ENCODE measurements around the gene ADAMTSL3. TPM values are rescaled to one million over a fixed set of nuclear protein-coding genes. Genes with fewer than 3 reads are reported as not detected.

Gene ADAMTSL3, protein sequence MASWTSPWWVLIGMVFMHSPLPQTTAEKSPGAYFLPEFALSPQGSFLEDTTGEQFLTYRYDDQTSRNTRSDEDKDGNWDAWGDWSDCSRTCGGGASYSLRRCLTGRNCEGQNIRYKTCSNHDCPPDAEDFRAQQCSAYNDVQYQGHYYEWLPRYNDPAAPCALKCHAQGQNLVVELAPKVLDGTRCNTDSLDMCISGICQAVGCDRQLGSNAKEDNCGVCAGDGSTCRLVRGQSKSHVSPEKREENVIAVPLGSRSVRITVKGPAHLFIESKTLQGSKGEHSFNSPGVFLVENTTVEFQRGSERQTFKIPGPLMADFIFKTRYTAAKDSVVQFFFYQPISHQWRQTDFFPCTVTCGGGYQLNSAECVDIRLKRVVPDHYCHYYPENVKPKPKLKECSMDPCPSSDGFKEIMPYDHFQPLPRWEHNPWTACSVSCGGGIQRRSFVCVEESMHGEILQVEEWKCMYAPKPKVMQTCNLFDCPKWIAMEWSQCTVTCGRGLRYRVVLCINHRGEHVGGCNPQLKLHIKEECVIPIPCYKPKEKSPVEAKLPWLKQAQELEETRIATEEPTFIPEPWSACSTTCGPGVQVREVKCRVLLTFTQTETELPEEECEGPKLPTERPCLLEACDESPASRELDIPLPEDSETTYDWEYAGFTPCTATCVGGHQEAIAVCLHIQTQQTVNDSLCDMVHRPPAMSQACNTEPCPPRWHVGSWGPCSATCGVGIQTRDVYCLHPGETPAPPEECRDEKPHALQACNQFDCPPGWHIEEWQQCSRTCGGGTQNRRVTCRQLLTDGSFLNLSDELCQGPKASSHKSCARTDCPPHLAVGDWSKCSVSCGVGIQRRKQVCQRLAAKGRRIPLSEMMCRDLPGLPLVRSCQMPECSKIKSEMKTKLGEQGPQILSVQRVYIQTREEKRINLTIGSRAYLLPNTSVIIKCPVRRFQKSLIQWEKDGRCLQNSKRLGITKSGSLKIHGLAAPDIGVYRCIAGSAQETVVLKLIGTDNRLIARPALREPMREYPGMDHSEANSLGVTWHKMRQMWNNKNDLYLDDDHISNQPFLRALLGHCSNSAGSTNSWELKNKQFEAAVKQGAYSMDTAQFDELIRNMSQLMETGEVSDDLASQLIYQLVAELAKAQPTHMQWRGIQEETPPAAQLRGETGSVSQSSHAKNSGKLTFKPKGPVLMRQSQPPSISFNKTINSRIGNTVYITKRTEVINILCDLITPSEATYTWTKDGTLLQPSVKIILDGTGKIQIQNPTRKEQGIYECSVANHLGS (N-terminal part only)
- total RNA-seq (10 to 100 TPM in 2 of 6 donors, 1 to 10 TPM in 4; 5.4 to 19.2 (median 7.7) TPM), polyA plus RNA-seq (1 to 10 TPM in 1 of 2 donors, under 1 TPM in 1; 0.54 to 1.4 TPM)

DNA sequence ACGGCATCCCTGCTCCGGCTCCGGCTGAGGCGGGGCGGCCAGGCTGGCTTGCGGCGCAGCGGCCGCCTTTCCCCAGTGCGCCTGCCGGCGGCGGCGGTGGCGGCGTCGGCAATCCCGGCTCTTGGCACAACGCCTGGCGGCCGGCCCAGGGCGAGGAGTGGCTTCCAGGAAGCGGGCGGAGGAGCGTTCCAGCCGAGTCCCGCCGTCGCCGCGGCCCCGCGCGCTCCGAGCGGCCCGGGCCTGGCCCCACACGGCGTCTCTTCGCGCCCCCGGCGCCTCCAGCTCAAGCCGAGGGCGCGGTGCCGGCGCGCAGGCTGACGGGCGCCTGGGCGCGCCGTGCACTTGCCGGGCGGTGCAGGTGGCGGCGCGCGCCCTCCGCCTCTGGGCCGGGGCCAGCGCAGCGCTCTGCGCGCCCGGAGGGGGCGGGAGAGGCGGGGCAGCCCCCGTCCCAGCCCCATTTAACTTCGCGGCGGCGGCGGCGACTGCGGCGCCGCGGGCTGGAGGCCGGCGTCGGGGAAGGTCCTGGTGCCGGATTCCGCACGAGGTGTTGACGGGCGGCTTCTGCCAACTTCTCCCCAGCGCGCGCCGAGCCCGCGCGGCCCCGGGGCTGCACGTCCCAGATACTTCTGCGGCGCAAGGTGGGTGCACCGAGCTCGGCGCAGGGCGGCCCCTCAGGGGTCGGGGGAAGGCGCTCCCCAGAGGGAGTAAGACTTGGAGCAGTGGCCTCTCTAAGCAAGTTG lies at the start of gene ADAMTSL3:
TSS of gene ADAMTSL3 (plus strand) at position 485 of the 740 bp plus-strand sequence. CDS start 1,639 bp downstream, outside the sequence.
- peak; percentile 83 to 97 (median 91) for DNase-seq
- intact Hi-C loops (cut with DNase I): no loop called here
- no peaks in the 10 kb centered on the region for H3K27me3 ChIP-seq
- no peak for FAIRE-seq
- H3K4me3 ChIP-seq: peak within 1 kb of the TSS; percentile 33 to 58 (median 42)
- no peaks in the 10 kb centered on the region for H3K36me3 ChIP-seq
- peaks cover 0 to 11% (median 8%) of the 10 kb centered on the region in 3 donors for H3K4me1 ChIP-seq
- 1% methylated on average over 52 to 105 of the region's 105 CpGs for WGBS, 2 donors
- TF ChIP-seq, protein P1, sequence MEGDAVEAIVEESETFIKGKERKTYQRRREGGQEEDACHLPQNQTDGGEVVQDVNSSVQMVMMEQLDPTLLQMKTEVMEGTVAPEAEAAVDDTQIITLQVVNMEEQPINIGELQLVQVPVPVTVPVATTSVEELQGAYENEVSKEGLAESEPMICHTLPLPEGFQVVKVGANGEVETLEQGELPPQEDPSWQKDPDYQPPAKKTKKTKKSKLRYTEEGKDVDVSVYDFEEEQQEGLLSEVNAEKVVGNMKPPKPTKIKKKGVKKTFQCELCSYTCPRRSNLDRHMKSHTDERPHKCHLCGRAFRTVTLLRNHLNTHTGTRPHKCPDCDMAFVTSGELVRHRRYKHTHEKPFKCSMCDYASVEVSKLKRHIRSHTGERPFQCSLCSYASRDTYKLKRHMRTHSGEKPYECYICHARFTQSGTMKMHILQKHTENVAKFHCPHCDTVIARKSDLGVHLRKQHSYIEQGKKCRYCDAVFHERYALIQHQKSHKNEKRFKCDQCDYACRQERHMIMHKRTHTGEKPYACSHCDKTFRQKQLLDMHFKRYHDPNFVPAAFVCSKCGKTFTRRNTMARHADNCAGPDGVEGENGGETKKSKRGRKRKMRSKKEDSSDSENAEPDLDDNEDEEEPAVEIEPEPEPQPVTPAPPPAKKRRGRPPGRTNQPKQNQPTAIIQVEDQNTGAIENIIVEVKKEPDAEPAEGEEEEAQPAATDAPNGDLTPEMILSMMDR (IDR thresholded peaks at IDR 0.05): no peak
- H3K27ac ChIP-seq: peak within 1 kb of the TSS; percentile 38 to 87 (median 58)
- H3K9me3 ChIP-seq: no peaks in the 10 kb centered on the region
- ATAC-seq: peak; percentile 67 to 83 (median 76)

DNA sequence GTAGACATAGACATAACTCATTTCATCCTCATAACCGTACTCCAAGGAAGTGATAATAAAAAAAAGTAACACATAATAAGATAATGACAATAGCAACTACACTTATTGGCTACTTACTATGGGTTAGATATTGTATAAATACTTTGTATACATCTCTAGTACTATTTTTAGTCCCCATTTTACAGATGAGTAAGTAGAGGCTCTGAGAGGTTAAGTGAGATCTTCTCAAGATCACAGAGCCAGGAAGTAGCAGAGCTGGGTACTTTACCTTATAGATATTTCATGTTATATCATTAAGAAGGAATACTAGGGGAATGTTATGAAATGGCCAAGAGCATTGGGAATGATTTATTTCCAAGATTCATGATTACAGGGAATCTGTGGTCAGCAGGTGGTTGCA lies 49.4 kb upstream of the ADAMTSL3 start:
- H3K27ac ChIP-seq: no peak overlapping the region
- H3K36me3 ChIP-seq: no peaks in the 10 kb centered on the region
- intact Hi-C loops (cut with DNase I): no loop called here
- ATAC-seq (no peak), DNase-seq (no peak), FAIRE-seq (no peak)
- H3K4me1 ChIP-seq: no peaks in the 10 kb centered on the region
- TF ChIP-seq, protein P1 (IDR thresholded peaks at IDR 0.05): no peak
- 80 to 92% methylated on average over 1 of the region's 1 CpG for WGBS, 2 donors
- H3K27me3 ChIP-seq: no peaks in the 10 kb centered on the region
- no peak overlapping the region for H3K4me3 ChIP-seq
- no peaks in the 10 kb centered on the region for H3K9me3 ChIP-seq

DNA sequence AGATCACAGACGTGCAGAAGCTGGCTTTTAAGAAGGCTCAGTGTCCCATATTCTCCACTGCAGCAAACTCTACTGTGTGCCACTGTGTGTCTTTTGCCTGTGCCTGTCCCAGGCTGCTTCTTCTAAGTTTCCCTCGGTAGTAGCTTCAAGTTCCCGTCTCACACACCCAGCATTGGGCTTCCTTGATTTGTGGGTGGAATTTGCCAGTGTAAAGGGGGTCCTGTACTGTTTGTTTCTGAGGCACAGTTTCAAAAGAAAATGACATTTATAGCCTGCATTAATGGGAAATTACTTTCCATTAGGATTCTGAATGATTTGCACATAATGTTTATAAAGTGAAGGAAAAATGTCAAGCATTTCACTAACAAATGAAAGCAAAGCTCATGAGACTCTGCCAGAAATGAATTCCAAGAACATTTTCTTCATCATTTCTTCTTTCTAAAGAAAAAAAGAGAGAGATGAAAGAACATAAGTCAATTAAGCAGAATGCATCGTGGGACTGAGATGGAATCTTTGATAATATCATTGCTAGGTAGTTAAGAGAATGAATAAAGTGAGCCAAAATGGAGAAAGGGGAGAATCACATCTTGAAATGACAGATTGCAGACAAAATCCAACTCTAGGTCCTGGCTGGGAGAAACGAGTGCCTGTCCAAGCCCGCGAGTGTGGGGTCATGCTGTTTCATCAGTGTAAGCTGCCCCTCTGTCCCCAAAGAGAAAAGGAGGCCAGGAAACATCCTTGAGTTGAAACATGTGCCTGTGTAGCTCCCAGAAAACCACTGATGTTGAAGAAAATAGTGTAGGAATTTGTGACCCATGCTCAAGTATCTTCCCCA lies 48.6 kb upstream of the ADAMTSL3 start:
- DNase-seq (no peak), FAIRE-seq (no peak), ATAC-seq (peak in 1 of 4 donors; percentile 44)
- Histone ChIP-seq H3K36me3 (no peaks in the 10 kb centered on the region), H3K27me3 (no peaks in the 10 kb centered on the region), H3K4me3 (no peak overlapping the region), H3K27ac (no peak overlapping the region), H3K4me1 (no peaks in the 10 kb centered on the region), H3K9me3 (no peaks in the 10 kb centered on the region)
- WGBS, 2 donors: 61 to 63% methylated on average over 7 of the region's 7 CpGs
- intact Hi-C loops (cut with DNase I): no loop called here
- TF ChIP-seq, protein P1 (IDR thresholded peaks at IDR 0.05): no peak
